GM23248 (cell line): Measurements from ENCODE around the gene TBC1D22A.

Source experiments
- EZH2 ChIP-seq: fragments of 200-600 bp; sonication (generic); IDR thresholded peaks from 2 replicates; pipeline ENCODE4 v1.6.1; 2018; ENCODE audit warnings: antibody characterized with exemption, mild to moderate bottlenecking; ENCODE audit not compliant: insufficient read depth, poor library complexity, severe bottlenecking
- EZH2phosphoT487 ChIP-seq: fragments of 200-600 bp; sonication (generic); IDR thresholded peaks from 2 replicates; pipeline ENCODE4 v1.6.1; 2018; ENCODE audit warnings: antibody characterized with exemption, moderate library complexity, mild to moderate bottlenecking, low read depth; ENCODE audit not compliant: insufficient read depth

GRCh38 chr22:46769706-46770105 is 7.3 kb downstream of the TBC1D22A start:
- TF ChIP-seq EZH2 (no peak), EZH2phosphoT487 (no peak)
